H1 (cell line): ENCODE measurements around the gene WDR12. TPM values are rescaled to one million over a fixed set of nuclear protein-coding genes. Genes with fewer than 3 reads are reported as not detected.

Source experiments
- CTCF ChIA-PET: fragments of 300-600 bp; sonication (Branson Sonifier 250); formaldehyde crosslinking; loops from one replicate; lab custom pipeline; 2021; ENCODE audit not compliant: partially characterized antibody; lab: Charles Lee
- POLR2A ChIA-PET: fragments of 300-600 bp; sonication (Branson Sonifier 250); formaldehyde crosslinking; loops from one replicate; lab custom pipeline; 2021; ENCODE audit warnings: inconsistent platforms; ENCODE audit not compliant: partially characterized antibody; lab: Charles Lee
- DNase-seq, 2 experiments: peaks; one replicate each; pipeline versions ENCODE4 v3.0.0 to v3.0.0-alpha.2; 2010 to 2022; ENCODE audit warnings: low spot score in 2 of 2, low read depth in 1 of 2, mixed read lengths in 1 of 2
- FAIRE-seq: peaks from 2 replicates; lab custom pipeline; 2011; peaks lifted over from hg19 to GRCh38; lab: Jason Lieb, UNC
- H2AFZ ChIP-seq: 2 replicates; pipeline ENCODE4 v1.8.1; 2012; ENCODE audit warnings: low read length, inconsistent platforms
- H2AK5ac ChIP-seq: 2 replicates; pipeline ENCODE4 v1.6.1; 2013; ENCODE audit warnings: low read depth, low read length
- H2BK120ac ChIP-seq: replicated peaks from 2 replicates; pipeline ENCODE3; 2013; ENCODE audit warnings: low read depth, low read length, inconsistent platforms
- H2BK12ac ChIP-seq: 2 replicates; pipeline ENCODE4 v1.6.1; 2013; ENCODE audit warnings: low read depth, low read length
- H2BK15ac ChIP-seq: 2 replicates; pipeline ENCODE4 v1.6.1; 2013; ENCODE audit warnings: low read length
- H2BK20ac ChIP-seq: 2 replicates; pipeline ENCODE4 v1.6.1; 2013; ENCODE audit warnings: low read length
- H2BK5ac ChIP-seq: 2 replicates; pipeline ENCODE4 v1.6.1; 2013; ENCODE audit warnings: low read depth, low read length
- H3K14ac ChIP-seq: 2 replicates; pipeline ENCODE4 v1.6.1; 2013; ENCODE audit warnings: inconsistent platforms; ENCODE audit not compliant: insufficient read length
- H3K18ac ChIP-seq: 2 replicates; pipeline ENCODE4 v1.6.1; 2013; ENCODE audit warnings: low read length; ENCODE audit errors: extremely low read depth
- H3K23ac ChIP-seq: 2 replicates; pipeline ENCODE4 v1.6.1; 2013; ENCODE audit warnings: inconsistent platforms; ENCODE audit not compliant: insufficient read length
- H3K23me2 ChIP-seq: 2 replicates; pipeline ENCODE4 v1.6.1; 2013; ENCODE audit warnings: low read depth, low read length
- H3K27ac ChIP-seq: 2 replicates; pipeline ENCODE4 v1.6.1; 2011; ENCODE audit warnings: low read depth, low read length, inconsistent platforms
- H3K27me3 ChIP-seq, 4 experiments: replicated peaks in 1 of 4; 1 replicate in 1 of 4; 2 replicates in 3 of 4; pipeline versions ENCODE4 v1.6.1 to v1.8.1; 2011 to 2013; ENCODE audit warnings: low read length in 3 of 4, mild to moderate bottlenecking in 3 of 4, inconsistent platforms in 2 of 4, mixed read lengths in 2 of 4, moderate library complexity in 1 of 4; ENCODE audit not compliant: control insufficient read depth in 3 of 4, insufficient read depth in 3 of 4; ENCODE audit errors: extremely low read depth in 1 of 4
- H3K36me3 ChIP-seq, 4 experiments: 2 replicates each; pipeline versions ENCODE4 v1.6.1 to v1.8.1; 2011 to 2013; ENCODE audit warnings: mild to moderate bottlenecking in 4 of 4, low read length in 3 of 4, moderate library complexity in 2 of 4, control low read depth in 1 of 4, inconsistent platforms in 1 of 4; ENCODE audit not compliant: insufficient read depth in 4 of 4, control insufficient read depth in 2 of 4
- H3K4ac ChIP-seq: replicated peaks from 2 replicates; pipeline ENCODE3; 2013; ENCODE audit warnings: low read length, low read depth, mixed read lengths, inconsistent platforms; ENCODE audit not compliant: insufficient read length
- H3K4me1 ChIP-seq, 4 experiments: replicated peaks in 1 of 4; 1 replicate in 1 of 4; 2 replicates in 3 of 4; pipeline versions ENCODE4 v1.6.1 to v1.8.1; 2011 to 2013; ENCODE audit warnings: low read length in 3 of 4, inconsistent platforms in 2 of 4, mixed read lengths in 1 of 4; ENCODE audit not compliant: insufficient read depth in 4 of 4, control insufficient read depth in 3 of 4
- H3K4me2 ChIP-seq, 2 experiments: 2 replicates each; pipeline versions ENCODE4 v1.6.1 to v1.8.1; 2011 to 2013; ENCODE audit warnings: low read depth in 2 of 2, low read length in 2 of 2, control low read depth in 1 of 2, inconsistent platforms in 1 of 2, mild to moderate bottlenecking in 1 of 2; ENCODE audit not compliant: insufficient read depth in 1 of 2
- H3K4me3 ChIP-seq, 4 experiments: fragments of 200-600, 300-600 bp in 1 of 4; sonication (generic), shearing (Covaris generic), sonication (Bioruptor Twin) in 1 of 4; 2 replicates each; pipeline versions ENCODE4 v1.5.1 to v1.8.1; 2011 to 2016; ENCODE audit warnings: low read length in 4 of 4, low read depth in 3 of 4, control low read depth in 2 of 4, inconsistent platforms in 2 of 4, mild to moderate bottlenecking in 2 of 4, mixed read lengths in 1 of 4, moderate library complexity in 1 of 4; ENCODE audit not compliant: insufficient read depth in 2 of 4; ENCODE audit errors: extremely low read depth in 1 of 4
- H3K56ac ChIP-seq: replicated peaks from 2 replicates; pipeline ENCODE3; 2013; ENCODE audit warnings: low read depth, mild to moderate bottlenecking, mixed read lengths, low read length, inconsistent platforms; ENCODE audit not compliant: insufficient read length
- H3K79me1 ChIP-seq: 2 replicates; pipeline ENCODE4 v1.6.1; 2013; ENCODE audit warnings: low read depth, low read length, control low read depth
- H3K79me2 ChIP-seq, 2 experiments: 2 replicates each; pipeline versions ENCODE4 v1.6.1 to v1.8.1; 2012 to 2013; ENCODE audit warnings: low read length in 2 of 2, mild to moderate bottlenecking in 2 of 2, inconsistent platforms in 1 of 2; ENCODE audit not compliant: insufficient read depth in 2 of 2, control insufficient read depth in 1 of 2
- H3K9ac ChIP-seq, 4 experiments: replicated peaks in 1 of 4; 1 replicate in 1 of 4; 2 replicates in 3 of 4; pipeline versions ENCODE4 v1.6.1 to v1.8.1; 2011 to 2013; ENCODE audit warnings: low read depth in 3 of 4, low read length in 3 of 4, control low read depth in 2 of 4, mild to moderate bottlenecking in 2 of 4, moderate library complexity in 2 of 4, inconsistent platforms in 1 of 4; ENCODE audit errors: extremely low read depth in 1 of 4
- H3K9me3 ChIP-seq, 2 experiments: 2 replicates each; pipeline versions ENCODE4 v1.6.1 to v1.8.1; 2012 to 2013; ENCODE audit warnings: mild to moderate bottlenecking in 2 of 2, moderate library complexity in 2 of 2, control low read depth in 1 of 2, inconsistent platforms in 1 of 2, low read depth in 1 of 2, low read length in 1 of 2, mixed read lengths in 1 of 2; ENCODE audit not compliant: insufficient read depth in 2 of 2
- H4K20me1 ChIP-seq, 2 experiments: replicated peaks in 1 of 2; 2 replicates each; pipeline versions ENCODE3 to v1.8.1; 2011 to 2013; ENCODE audit warnings: inconsistent platforms in 2 of 2, low read length in 2 of 2, mild to moderate bottlenecking in 1 of 2; ENCODE audit not compliant: insufficient read depth in 2 of 2, control insufficient read depth in 1 of 2
- H4K5ac ChIP-seq: 2 replicates; pipeline ENCODE4 v1.6.1; 2013; ENCODE audit warnings: low read length, low read depth, mixed read lengths, inconsistent platforms; ENCODE audit not compliant: insufficient read length
- H4K8ac ChIP-seq: 2 replicates; pipeline ENCODE4 v1.8.0; 2013; ENCODE audit warnings: mild to moderate bottlenecking, moderate library complexity, low read length, inconsistent platforms; ENCODE audit not compliant: insufficient read depth; ENCODE audit errors: extremely low read depth
- H4K91ac ChIP-seq: replicated peaks from 2 replicates; pipeline ENCODE3; 2013; ENCODE audit warnings: low read length, mixed read lengths, inconsistent platforms; ENCODE audit not compliant: insufficient read length
- CHD2 ChIP-seq: IDR thresholded peaks from 2 replicates; pipeline ENCODE4 v1.6.1; 2012; ENCODE audit warnings: low read length, improper control_type of control experiment
- KDM4A ChIP-seq: IDR thresholded peaks from one replicate; pipeline ENCODE4 v1.7.1; 2012; ENCODE audit warnings: low read depth, mild to moderate bottlenecking, moderate library complexity, low read length, inconsistent platforms; ENCODE audit not compliant: severe bottlenecking
- RBBP5 ChIP-seq: IDR thresholded peaks from 2 replicates; pipeline ENCODE4 v1.7.1; 2012; ENCODE audit warnings: low read depth, mild to moderate bottlenecking, inconsistent platforms, low read length, moderate library complexity, borderline replicate concordance
- TCF12 ChIP-seq: IDR thresholded peaks from 2 replicates; pipeline ENCODE4 v1.6.1; 2011; ENCODE audit warnings: low read depth, mild to moderate bottlenecking, low read length
- whole genome bisulfite sequencing, 2 experiments: shearing (Covaris generic) in 1 of 2; methylation state at CpG; one replicate each; pipeline versions ENCODE4 v1.1.6 to v1.1.7; 2013 to 2015; ENCODE audit warnings: low lambda C conversion rate in 2 of 2, mixed read lengths in 2 of 2, inconsistent platforms in 1 of 2, low coverage in 1 of 2, missing lambda C conversion rate in 1 of 2; ENCODE audit not compliant: insufficient replicate concordance in 2 of 2, insufficient coverage in 1 of 2, insufficient read length in 1 of 2; ENCODE audit errors: extremely low coverage in 1 of 2, missing lambda C conversion rate in 1 of 2; 5-methylcytosine and 5-hydroxymethylcytosine counted together
- polyA plus RNA-seq, 7 experiments: library from polyadenylated mRNA; depleted of rRNA in 3 of 7; stranded (reverse) in 5 of 7; unstranded in 2 of 7; fragments of >200 nt in 5 of 7; fragments of 200-250 nt in 2 of 7; gene quantifications; 1 replicate in 5 of 7; 2 replicates in 1 of 7; 4 replicates in 1 of 7; pipeline versions ENCODE4 v1.2.1 to v1.2.3, GENCODE V29; 2011 to 2013; ENCODE audit warnings: missing spikeins in 2 of 7, mixed read lengths in 2 of 7
- total RNA-seq: library from RNA; stranded (reverse); fragmentation: NEBNext Ultra II Directional; extraction: Animal tissue kit (Norgen Biotek cat#: 25700); gene quantifications from 2 replicates; pipeline ENCODE4 v1.2.1, GENCODE V29; 2021

WDR12 gene
- total and polyA plus RNA-seq, 2 of the 8 experiments (the other 6 are each of a cell fraction or from before 2014, with no cell fraction given): 25.0 to 183 TPM

GRCh38 chr2:202877699-202878098 is 33.8 kb downstream of the WDR12 start:
- Histone ChIP-seq H3K9ac (no peak overlapping the region), H3K27me3 (no peaks in the 10 kb centered on the region), H3K79me2 (no peaks in the 10 kb centered on the region), H2AFZ (no peak overlapping the region), H3K4me3 (no peak overlapping the region), H3K9me3 (no peaks in the 10 kb centered on the region), H3K4ac (no peak overlapping the region), H3K79me1 (no peaks in the 10 kb centered on the region), H4K20me1 (peaks cover 0 to 2% of the 10 kb centered on the region in 2 experiments), H4K91ac (no peak overlapping the region), H2BK15ac (no peak overlapping the region), H2BK20ac (no peak overlapping the region), H3K56ac (no peak overlapping the region), H2BK120ac (no peak overlapping the region), H2BK5ac (no peak overlapping the region), H3K27ac (no peak overlapping the region), H3K36me3 (peaks cover 0 to 29% (median 14%) of the 10 kb centered on the region in 4 experiments; a peak in 5 of 8 replicates), H4K5ac (no peak overlapping the region), H2AK5ac (no peak overlapping the region), H3K18ac (no peak overlapping the region), H3K23me2 (no peaks in the 10 kb centered on the region), H3K4me1 (no peaks in the 10 kb centered on the region), H3K23ac (no peak overlapping the region), H4K8ac (no peak overlapping the region), H2BK12ac (no peak overlapping the region), H3K4me2 (no peak overlapping the region), H3K14ac (no peak overlapping the region)
- POLR2A ChIA-PET: interaction anchor here (0.7 to 1.6 kb wide), 4 partner anchors 9 to 45 kb away, joined by 3 to 4 read pairs (median 4); partner anchors contain the start of gene WDR12
- DNase-seq (no peak), FAIRE-seq (peak; percentile 24)
- 100% methylated on average over 2 of the region's 2 CpGs; no CpG with 5 or more reads in 1 of the 2 experiments for WGBS, 2 experiments
- TF ChIP-seq TCF12 (no peak), KDM4A (no peak), CHD2 (no peak), RBBP5 (no peak)
- CTCF ChIA-PET: no interaction called here
